HepG2 (cell line): ENCODE data around the gene ARL14EPL. TPM values are rescaled to one million over a fixed set of nuclear protein-coding genes. Genes with fewer than 3 reads are reported as not detected.

Source experiments
- ATAC-seq: fragments of 200-7000 bp; cut with Tn5 transposase; 3 replicates; pipeline ENCODE4 v1.9.1; 2020; ENCODE audit warnings: mild to moderate bottlenecking, moderate library complexity
- BruUV-seq: library from RNA; stranded (reverse); fragments of 400-500 nt; replicated peaks from 2 replicates; lab custom pipeline; 2021; lab: Mats Ljungman, UMichigan
- CTCF ChIA-PET: fragments of 300-600 bp; formaldehyde crosslinking; extraction: SDS; loops from one replicate; lab custom pipeline; 2021; ENCODE audit warnings: low total read pairs, inconsistent platforms, low intra/inter-chr PET ratio; lab: Yijun Ruan, JAX
- POLR2A ChIA-PET: fragments of 350-600 bp; sonication (Branson Sonifier 250); formaldehyde crosslinking; loops from one replicate; lab custom pipeline; 2020; ENCODE audit warnings: antibody characterized with exemption, inconsistent platforms; lab: Yijun Ruan, JAX
- DNase-seq: peaks from one replicate; pipeline ENCODE4 v3.0.0-alpha.2; 2015; ENCODE audit warnings: low spot score
- FAIRE-seq: peaks from 3 replicates; lab custom pipeline; 2011; peaks lifted over from hg19 to GRCh38; lab: Jason Lieb, UNC
- H2AFZ ChIP-seq: one replicate; pipeline ENCODE4 v1.6.1; 2011; ENCODE audit warnings: low read length, inconsistent platforms
- H3K27ac ChIP-seq: fragments of 300-600 bp; 3 replicates; pipeline ENCODE4 v1.8.0; 2011; ENCODE audit warnings: mixed run types, mild to moderate bottlenecking, mixed read lengths, low read length, inconsistent platforms; ENCODE audit not compliant: insufficient read depth; ENCODE audit errors: extremely low read length
- H3K27me3 ChIP-seq, 2 experiments: fragments of 200-600 bp in 1 of 2; 2 replicates in 1 of 2; 3 replicates in 1 of 2; pipeline versions ENCODE4 v1.6.0 to v1.8.0; 2011; ENCODE audit warnings: low read length in 2 of 2, mild to moderate bottlenecking in 2 of 2, moderate library complexity in 2 of 2, inconsistent platforms in 1 of 2; ENCODE audit not compliant: insufficient read depth in 2 of 2, control insufficient read depth in 1 of 2
- H3K36me3 ChIP-seq, 2 experiments: fragments of 200-600 bp in 1 of 2; replicated peaks in 1 of 2; 2 replicates in 1 of 2; 3 replicates in 1 of 2; pipeline versions ENCODE4 v1.5.1 to v1.8.0; 2011; ENCODE audit warnings: low read length in 2 of 2, inconsistent platforms in 1 of 2; ENCODE audit not compliant: insufficient read depth in 2 of 2, control insufficient read depth in 1 of 2
- H3K4me1 ChIP-seq: 2 replicates; pipeline ENCODE4 v1.5.1; 2012; ENCODE audit warnings: low read length, inconsistent platforms; ENCODE audit not compliant: insufficient read depth
- H3K4me2 ChIP-seq: 2 replicates; pipeline ENCODE4 v1.6.0; 2011; ENCODE audit warnings: low read depth, low read length, inconsistent platforms
- H3K4me3 ChIP-seq, 3 experiments: fragments of 200-600 bp in 1 of 3; sonication (generic), shearing (Covaris generic) in 1 of 3; replicated peaks in 1 of 3; 2 replicates each; pipeline ENCODE4 v1.5.1; 2011 to 2016; ENCODE audit warnings: low read length in 3 of 3, inconsistent platforms in 2 of 3, low read depth in 2 of 3, mild to moderate bottlenecking in 2 of 3, control low read depth in 1 of 3, mixed read lengths in 1 of 3; ENCODE audit not compliant: insufficient read depth in 1 of 3
- H3K79me2 ChIP-seq: one replicate; pipeline ENCODE4 v1.6.1; 2011; ENCODE audit warnings: low read length, inconsistent platforms; ENCODE audit not compliant: insufficient read depth
- H3K9ac ChIP-seq: 2 replicates; pipeline ENCODE4 v1.6.0; 2011; ENCODE audit warnings: mild to moderate bottlenecking, low read depth, low read length, inconsistent platforms; ENCODE audit not compliant: insufficient read depth
- H3K9me3 ChIP-seq: 2 replicates; pipeline ENCODE4 v1.5.1; 2012; ENCODE audit warnings: mild to moderate bottlenecking, low read length
- H4K20me1 ChIP-seq: 2 replicates; pipeline ENCODE4 v1.6.0; 2011; ENCODE audit warnings: inconsistent platforms, mild to moderate bottlenecking, low read length, moderate library complexity; ENCODE audit not compliant: insufficient read depth
- BCLAF1 ChIP-seq: fragments of 450-650 bp; IDR thresholded peaks from 2 replicates; pipeline ENCODE4 v1.6.1; 2017; ENCODE audit warnings: mild to moderate bottlenecking
- RNF219 ChIP-seq: sonication (generic); formaldehyde crosslinking; IDR thresholded peaks from 2 replicates; pipeline ENCODE4 v1.5.0; 2020; ENCODE audit warnings: mild to moderate bottlenecking, missing genetic modification reagents
- YY1 ChIP-seq: IDR thresholded peaks from 2 replicates; pipeline ENCODE4 v1.6.1; 2011; ENCODE audit warnings: low read length, low read depth, moderate library complexity, mild to moderate bottlenecking; ENCODE audit not compliant: insufficient read depth, insufficient replicate concordance
- ZFAT ChIP-seq: sonication (generic); formaldehyde crosslinking; conservative IDR thresholded peaks from 2 replicates; pipeline ENCODE4 v1.8.1; 2023; ENCODE audit warnings: missing genetic modification reagents, inconsistent platforms
- ZNF317 ChIP-seq: sonication (generic); formaldehyde crosslinking; IDR thresholded peaks from 2 replicates; pipeline ENCODE4 v1.5.0; 2020; ENCODE audit warnings: mild to moderate bottlenecking, missing genetic modification reagents
- WGBS: methylation state at CpG from one replicate; pipeline ENCODE4 v1.1.6; 2017; ENCODE audit warnings: low lambda C conversion rate; 5-methylcytosine and 5-hydroxymethylcytosine counted together
- in situ Hi-C: cut with HindIII; loops from 2 replicates; pipeline ENCODE4 v1.10.0; 2017; ENCODE audit warnings: low pct_unique_long_range_greater_than_20kb; ENCODE audit not compliant: extremely low pct_ligation_motif_present
- intact Hi-C: fragments of 100-400 bp; cut with micrococcal nuclease; formaldehyde crosslinking; loops from one replicate; pipeline ENCODE4 v1.10.0; 2022; ENCODE audit not compliant: unreplicated experiment
- polyA plus RNA-seq, 8 experiments: library from polyadenylated mRNA; depleted of rRNA in 3 of 8; stranded (reverse) in 7 of 8; unstranded in 1 of 8; fragments of >200 nt; fragmentation: Illumina TruSeq in 4 of 8; extraction: Trizol in 4 of 8; gene quantifications; 2 replicates each; pipeline versions ENCODE4 v1.2.1 to v1.2.3, GENCODE V29; 2011 to 2016; ENCODE audit warnings: low read depth in 4 of 8, missing spikeins in 1 of 8, mixed read lengths in 1 of 8; ENCODE audit not compliant: insufficient read depth in 1 of 8
- total RNA-seq, 5 experiments: library from RNA; depleted of rRNA; stranded (reverse); fragments of >200 nt; fragmentation: Illumina TruSeq; extraction: Trizol; gene quantifications; 2 replicates each; pipeline ENCODE4 v1.2.3, GENCODE V29; 2016; ENCODE audit warnings: low read depth in 1 of 5

ARL14EPL gene
- total and polyA plus RNA-seq, 2 of the 13 experiments (the other 11 are each of a cell fraction or from before 2014, with no cell fraction given): not detected

GRCh38 chr5:116035123-116035522 lies 2.9 kb downstream of the ARL14EPL start:
- WGBS: 46% methylated on average over 5 of the region's 5 CpGs

More at GRCh38 chr5:116035123-116035522, 2.9 kb downstream of the ARL14EPL start:
- ChIA-PET CTCF (no interaction called here), POLR2A (no interaction called here)
- Histone ChIP-seq H3K79me2 (no peaks in the 10 kb centered on the region), H3K36me3 (no peaks in the 10 kb centered on the region), H3K4me1 (no peaks in the 10 kb centered on the region), H4K20me1 (no peaks in the 10 kb centered on the region), H3K4me3 (no peak overlapping the region), H3K4me2 (no peak overlapping the region), H3K9me3 (no peaks in the 10 kb centered on the region), H3K27me3 (peaks cover 0 to 8% of the 10 kb centered on the region in 2 experiments; a peak in 3 of 5 replicates), H3K27ac (no peak overlapping the region), H2AFZ (no peak overlapping the region), H3K9ac (no peak overlapping the region)
- TF ChIP-seq ZFAT: no peak
- no peak for TF ChIP-seq BCLAF1
- no peak for TF ChIP-seq YY1
- TF ChIP-seq RNF219 (CRISPR knock-in tag): no peak
- no peak for TF ChIP-seq ZNF317 (CRISPR knock-in tag)
- FAIRE-seq: no peak
- DNase-seq: no peak
- BruUV-seq: no TSS peak
- in situ Hi-C loops (no loop called here), intact Hi-C loops (no loop called here)
- ATAC-seq: no peak
